Subcutaneous abdominal adipose tissue (tissue), 5 donors: ENCODE data around the gene ATF7IP.
A peak's percentile ranks its signal among the peaks of the same experiment; 100 is the strongest.

ENCODE experiments used
- H3K27ac ChIP-seq: one replicate; pipeline ENCODE4 v1.7.0; 2013; ENCODE audit warnings: low read depth, mild to moderate bottlenecking, inconsistent platforms, low read length, moderate library complexity
- H3K27me3 ChIP-seq, 5 donors: one replicate each; pipeline ENCODE4 v1.7.0; 2013; ENCODE audit warnings: low read length in 5 of 5, inconsistent platforms in 1 of 5; ENCODE audit not compliant: control insufficient read depth in 5 of 5, insufficient read depth in 4 of 5
- H3K36me3 ChIP-seq, 5 donors: one replicate each; pipeline ENCODE4 v1.7.0; 2013; ENCODE audit warnings: low read length in 5 of 5; ENCODE audit not compliant: control insufficient read depth in 5 of 5, insufficient read depth in 5 of 5
- H3K4me1 ChIP-seq, 5 donors: one replicate each; pipeline ENCODE4 v1.7.0; 2013; ENCODE audit warnings: low read length in 5 of 5, mild to moderate bottlenecking in 3 of 5, moderate library complexity in 1 of 5; ENCODE audit not compliant: control insufficient read depth in 5 of 5, insufficient read depth in 5 of 5
- H3K4me3 ChIP-seq, 5 donors: one replicate each; pipeline ENCODE4 v1.7.0; 2013; ENCODE audit warnings: low read length in 5 of 5, low read depth in 1 of 5
- H3K9ac ChIP-seq, 5 donors: one replicate each; pipeline ENCODE4 v1.7.0; 2013; ENCODE audit warnings: low read length in 5 of 5, mild to moderate bottlenecking in 4 of 5, moderate library complexity in 3 of 5
- H3K9me3 ChIP-seq, 5 donors: one replicate each; pipeline ENCODE4 v1.7.0; 2013; ENCODE audit warnings: low read length in 5 of 5; ENCODE audit not compliant: control insufficient read depth in 5 of 5
- donor health status: healthy.
- donor health status: healthy.
- donor health status: healthy.
- donor health status: healthy.
- donor health status: healthy.

Gene ATF7IP

GRCh38 chr12:14430394-14430986, 65.0 kb downstream of the ATF7IP start:
- Histone ChIP-seq H3K36me3 (peaks cover 5 to 25% (median 10%) of the 10 kb centered on the region in 5 donors), H3K4me1 (peaks cover 0 to 7% (median 2%) of the 10 kb centered on the region in 5 donors)

GRCh38 chr12:14431975-14432374, 66.5 kb downstream of the ATF7IP start:
- Histone ChIP-seq H3K9me3 (peaks cover 0 to 6% (median 2%) of the 10 kb centered on the region in 5 donors), H3K27ac (no peak overlapping the region), H3K4me1 (peaks cover 0 to 7% (median 2%) of the 10 kb centered on the region in 5 donors), H3K9ac (no peak overlapping the region), H3K27me3 (no peaks in the 10 kb centered on the region), H3K4me3 (no peak overlapping the region), H3K36me3 (peaks cover 10 to 21% (median 20%) of the 10 kb centered on the region in 5 donors)

More at GRCh38 chr12:14430394-14430986, 65.0 kb downstream of the ATF7IP start:
- Histone ChIP-seq H3K27me3 (no peaks in the 10 kb centered on the region), H3K4me3 (no peak overlapping the region), H3K27ac (no peak overlapping the region), H3K9me3 (peaks cover 0 to 6% (median 2%) of the 10 kb centered on the region in 5 donors), H3K9ac (no peak overlapping the region)

GRCh38 chr12:14435627-14436026, 70.1 kb downstream of the ATF7IP start:
- H3K9ac ChIP-seq, result no peak overlapping the region
- peaks cover 0 to 3% (median 0%) of the 10 kb centered on the region in 5 donors for H3K4me1 ChIP-seq
- no peak overlapping the region for H3K27ac ChIP-seq
- H3K36me3 ChIP-seq, result peaks cover 21 to 38% (median 34%) of the 10 kb centered on the region in 5 donors
- no peak overlapping the region for H3K4me3 ChIP-seq
- no peaks in the 10 kb centered on the region for H3K27me3 ChIP-seq
- H3K9me3 ChIP-seq, result peaks cover 0 to 2% (median 0%) of the 10 kb centered on the region in 5 donors

- Histone ChIP-seq H3K4me1 (peaks cover 0 to 25% (median 13%) of the 10 kb centered on the region in 5 donors), H3K27me3 (no peaks in the 10 kb centered on the region), H3K36me3 (peaks cover 15 to 30% (median 28%) of the 10 kb centered on the region in 5 donors), H3K4me3 (no peak overlapping the region), H3K27ac (peak overlapping the region; percentile 90), H3K9me3 (no peaks in the 10 kb centered on the region), H3K9ac (peak overlapping the region in 1 of 5 donors; percentile 56)
Observed at GRCh38 chr12:14442221-14442881, 76.9 kb downstream of the ATF7IP start.

- no peak overlapping the region for H3K4me3 ChIP-seq
- H3K36me3 ChIP-seq, result peaks cover 22 to 34% (median 28%) of the 10 kb centered on the region in 5 donors
- peaks cover 0 to 25% (median 13%) of the 10 kb centered on the region in 5 donors for H3K4me1 ChIP-seq
- H3K27me3 ChIP-seq, result no peaks in the 10 kb centered on the region
- H3K9me3 ChIP-seq, result no peaks in the 10 kb centered on the region
- H3K9ac ChIP-seq, result peak overlapping the region in 2 of 5 donors; percentile 25 to 56
- H3K27ac ChIP-seq, result peak overlapping the region; percentile 90
Observed at GRCh38 chr12:14443531-14443930, 78.0 kb downstream of the ATF7IP start.

GRCh38 chr12:14450479-14450878, 85.0 kb downstream of the ATF7IP start:
- Histone ChIP-seq H3K36me3 (peaks cover 27 to 34% (median 28%) of the 10 kb centered on the region in 5 donors), H3K27me3 (no peaks in the 10 kb centered on the region)

GRCh38 chr12:14452336-14452735, 86.9 kb downstream of the ATF7IP start:
- Histone ChIP-seq H3K36me3 (peaks cover 32 to 45% (median 35%) of the 10 kb centered on the region in 5 donors), H3K9me3 (no peaks in the 10 kb centered on the region), H3K27ac (no peak overlapping the region), H3K4me1 (peaks cover 0 to 9% (median 2%) of the 10 kb centered on the region in 5 donors), H3K4me3 (no peak overlapping the region), H3K9ac (no peak overlapping the region), H3K27me3 (no peaks in the 10 kb centered on the region)

More at GRCh38 chr12:14450479-14450878, 85.0 kb downstream of the ATF7IP start:
- no peak overlapping the region for H3K4me3 ChIP-seq
- no peak overlapping the region for H3K27ac ChIP-seq
- peaks cover 0 to 2% (median 0%) of the 10 kb centered on the region in 5 donors for H3K4me1 ChIP-seq
- no peak overlapping the region for H3K9ac ChIP-seq
- H3K9me3 ChIP-seq, result no peaks in the 10 kb centered on the region

- Histone ChIP-seq H3K4me3 (no peak overlapping the region), H3K9ac (no peak overlapping the region), H3K9me3 (no peaks in the 10 kb centered on the region), H3K36me3 (peaks cover 29 to 46% (median 34%) of the 10 kb centered on the region in 5 donors), H3K27ac (no peak overlapping the region), H3K4me1 (peaks cover 0 to 10% (median 2%) of the 10 kb centered on the region in 5 donors), H3K27me3 (no peaks in the 10 kb centered on the region)
Observed at GRCh38 chr12:14452865-14453264, 87.4 kb downstream of the ATF7IP start.

- H3K9me3 ChIP-seq, result no peaks in the 10 kb centered on the region
- H3K27me3 ChIP-seq, result no peaks in the 10 kb centered on the region
- no peak overlapping the region for H3K9ac ChIP-seq
- peaks cover 25 to 52% (median 34%) of the 10 kb centered on the region in 5 donors for H3K36me3 ChIP-seq
- H3K27ac ChIP-seq, result no peak overlapping the region
- peaks cover 0 to 10% (median 2%) of the 10 kb centered on the region in 5 donors for H3K4me1 ChIP-seq
- no peak overlapping the region for H3K4me3 ChIP-seq
Observed at GRCh38 chr12:14454098-14454907, 88.8 kb downstream of the ATF7IP start.
